Bronchial epithelial cell (primary cell): Measurements from ENCODE around the gene ZNF366. TPM values are rescaled to one million over a fixed set of nuclear protein-coding genes. Genes with fewer than 3 reads are reported as not detected.

Experiments
- DNase-seq: peaks from one replicate; pipeline ENCODE4 v3.0.0-alpha.2; 2010; ENCODE audit warnings: low read depth
- FAIRE-seq: peaks from 2 replicates; lab custom pipeline; 2011; peaks lifted over from hg19 to GRCh38; lab: Jason Lieb, UNC
- H3K27me3 ChIP-seq: 2 replicates; pipeline ENCODE4 v1.5.1; 2011; ENCODE audit warnings: low read length; ENCODE audit not compliant: control insufficient read depth, insufficient read depth
- H3K36me3 ChIP-seq: 2 replicates; pipeline ENCODE4 v1.5.1; 2011; ENCODE audit warnings: low read length; ENCODE audit not compliant: control insufficient read depth, insufficient read depth
- H3K4me3 ChIP-seq: 2 replicates; pipeline ENCODE4 v1.5.1; 2011; ENCODE audit warnings: mild to moderate bottlenecking, low read depth, low read length, control low read depth
- CTCF ChIP-seq: IDR thresholded peaks from 2 replicates; pipeline ENCODE4 v1.5.1; 2011; ENCODE audit warnings: mild to moderate bottlenecking, moderate library complexity, low read length, control low read depth, inconsistent platforms; ENCODE audit not compliant: insufficient read depth, severe bottlenecking
- total RNA-seq: library from RNA; depleted of rRNA; stranded (reverse); fragments of >200 nt; gene quantifications from 2 replicates; pipeline ENCODE4 v1.2.1, GENCODE V29; 2014

ZNF366 gene
- total RNA-seq, 1 donor from 2014 or later, result not detected

GRCh38 chr5:72476721-72477120 lies 30.5 kb downstream of the ZNF366 start:
- Histone ChIP-seq H3K36me3 (no peaks in the 10 kb centered on the region), H3K27me3 (no peaks in the 10 kb centered on the region), H3K4me3 (no peak overlapping the region)
- no peak for FAIRE-seq
- no peak for DNase-seq
- TF ChIP-seq CTCF, result no peak

- no peaks in the 10 kb centered on the region for H3K36me3 ChIP-seq
- H3K27me3 ChIP-seq, result no peaks in the 10 kb centered on the region
- no peak for FAIRE-seq
- DNase-seq, result no peak
- no peak overlapping the region for H3K4me3 ChIP-seq
- no peak for TF ChIP-seq CTCF
These were observed 30.9 kb downstream of the ZNF366 start for GRCh38 chr5:72476275-72476674.

GRCh38 chr5:72474516-72474915 lies 32.7 kb downstream of the ZNF366 start:
- FAIRE-seq (no peak), DNase-seq (no peak)
- H3K36me3 ChIP-seq, result no peaks in the 10 kb centered on the region
- TF ChIP-seq CTCF, result no peak
- H3K4me3 ChIP-seq, result no peak overlapping the region
- no peaks in the 10 kb centered on the region for H3K27me3 ChIP-seq

- DNase-seq, result no peak
- Histone ChIP-seq H3K36me3 (no peaks in the 10 kb centered on the region), H3K27me3 (no peaks in the 10 kb centered on the region), H3K4me3 (no peak overlapping the region)
- FAIRE-seq, result no peak
- TF ChIP-seq CTCF, result no peak
These were observed 33.1 kb downstream of the ZNF366 start for GRCh38 chr5:72474046-72474500.

- Histone ChIP-seq H3K27me3 (no peaks in the 10 kb centered on the region), H3K4me3 (no peak overlapping the region), H3K36me3 (no peaks in the 10 kb centered on the region)
- FAIRE-seq (no peak), DNase-seq (no peak)
- TF ChIP-seq CTCF, result no peak
These were observed 34.4 kb downstream of the ZNF366 start for GRCh38 chr5:72472666-72473422.
